Neural cell (in vitro differentiated cells): ENCODE results near the gene HDHD2. TPM values are rescaled to one million over a fixed set of nuclear protein-coding genes. Genes with fewer than 3 reads are reported as not detected.

Experiments used
- H2AFZ ChIP-seq: fragments of 200-600, 300-800 bp; sonication (generic), shearing (Covaris generic); 2 replicates; pipeline ENCODE4 v1.6.0; 2014; ENCODE audit warnings: low read depth, mild to moderate bottlenecking, antibody characterized with exemption, low read length, moderate library complexity
- H3F3A ChIP-seq: fragments of 200-600 bp; shearing (Covaris generic); 2 replicates; pipeline ENCODE4 v1.6.1; 2016; ENCODE audit warnings: mild to moderate bottlenecking, moderate library complexity, mixed read lengths, antibody characterized with exemption, low read length; ENCODE audit not compliant: insufficient read depth, poor library complexity, severe bottlenecking
- H3K27ac ChIP-seq: fragments of 200-600, 300-800 bp; sonication (generic), shearing (Covaris generic); 2 replicates; pipeline ENCODE4 v1.5.1; 2014; ENCODE audit warnings: mild to moderate bottlenecking, low read length, moderate library complexity
- H3K27me3 ChIP-seq: fragments of 300-800, 200-600 bp; sonication (generic), shearing (Covaris generic); 2 replicates; pipeline ENCODE4 v1.6.0; 2014; ENCODE audit warnings: mild to moderate bottlenecking, low read depth, low read length, moderate library complexity; ENCODE audit not compliant: insufficient read depth
- H3K36me3 ChIP-seq: fragments of 300-800, 200-600 bp; sonication (generic), shearing (Covaris generic); 2 replicates; pipeline ENCODE4 v1.5.1; 2014; ENCODE audit warnings: mild to moderate bottlenecking, antibody characterized with exemption, low read length, moderate library complexity; ENCODE audit not compliant: insufficient read depth
- H3K4me2 ChIP-seq: fragments of 300-800, 200-600 bp; sonication (generic), shearing (Covaris generic); 2 replicates; pipeline ENCODE4 v1.6.0; 2014; ENCODE audit warnings: mild to moderate bottlenecking, low read length
- H3K4me3 ChIP-seq: fragments of 300-800, 200-600 bp; sonication (generic), shearing (Covaris generic); 2 replicates; pipeline ENCODE4 v1.5.1; 2014; ENCODE audit warnings: mild to moderate bottlenecking, low read length, moderate library complexity
- H3K79me2 ChIP-seq: fragments of 200-600 bp; shearing (Covaris generic); replicated peaks from 2 replicates; pipeline ENCODE4 v1.6.0; 2014; ENCODE audit warnings: mild to moderate bottlenecking, low read length, moderate library complexity; ENCODE audit not compliant: insufficient read depth
- H3K9ac ChIP-seq: fragments of 300-800, 200-600 bp; sonication (generic), shearing (Covaris generic); 2 replicates; pipeline ENCODE4 v1.6.1; 2016; ENCODE audit warnings: mild to moderate bottlenecking, low read length, mixed read lengths
- H3K9me2 ChIP-seq: fragments of 200-600 bp; shearing (Covaris generic); 2 replicates; pipeline ENCODE4 v1.6.1; 2016; ENCODE audit warnings: mild to moderate bottlenecking, low read length, mixed read lengths; ENCODE audit not compliant: insufficient read depth
- H3K9me3 ChIP-seq: fragments of 200-600, 300-800 bp; sonication (generic), shearing (Covaris generic); 2 replicates; pipeline ENCODE4 v1.6.1; 2016; ENCODE audit warnings: mild to moderate bottlenecking, mixed run types, low read length, moderate library complexity, mixed read lengths
- H4K20me1 ChIP-seq: fragments of 200-600 bp; shearing (Covaris generic); 2 replicates; pipeline ENCODE4 v1.6.1; 2016; ENCODE audit warnings: mild to moderate bottlenecking, mixed run types; ENCODE audit not compliant: insufficient read depth
- EP300 ChIP-seq: fragments of 450-650 bp; conservative IDR thresholded peaks from 2 replicates; pipeline ENCODE4 v1.6.1; 2014; ENCODE audit warnings: antibody characterized with exemption, mild to moderate bottlenecking, moderate library complexity; ENCODE audit not compliant: poor library complexity, severe bottlenecking
- EZH2 ChIP-seq: fragments of 200-600, 300-800 bp; shearing (Covaris generic), sonication (generic); IDR thresholded peaks from 2 replicates; pipeline ENCODE4 v1.6.1; 2014; ENCODE audit warnings: antibody characterized with exemption, low read length, borderline replicate concordance, mild to moderate bottlenecking; ENCODE audit not compliant: insufficient read depth, poor library complexity, severe bottlenecking
- MXI1 ChIP-seq: fragments of 450-650 bp; conservative IDR thresholded peaks from 2 replicates; pipeline ENCODE4 v1.6.1; 2014; ENCODE audit warnings: antibody characterized with exemption, mild to moderate bottlenecking; ENCODE audit not compliant: poor library complexity, severe bottlenecking
- POLR2AphosphoS5 ChIP-seq: IDR thresholded peaks from 2 replicates; pipeline ENCODE4 v1.6.1; 2012
- RAD21 ChIP-seq: fragments of 450-650 bp; conservative IDR thresholded peaks from 2 replicates; pipeline ENCODE4 v1.6.1; 2014; ENCODE audit warnings: antibody characterized with exemption, mild to moderate bottlenecking, moderate library complexity
- SMC3 ChIP-seq: fragments of 450-650 bp; conservative IDR thresholded peaks from 2 replicates; pipeline ENCODE4 v1.6.1; 2014; ENCODE audit warnings: antibody characterized with exemption, mild to moderate bottlenecking, moderate library complexity; ENCODE audit not compliant: poor library complexity
- TAF1 ChIP-seq: IDR thresholded peaks from 2 replicates; pipeline ENCODE4 v1.6.1; 2012; ENCODE audit warnings: low read depth
- polyA plus RNA-seq: library from polyadenylated mRNA; depleted of rRNA; stranded (reverse); fragments of >200 nt; gene quantifications from 2 replicates; pipeline ENCODE4 v1.2.3, GENCODE V29; 2014
- TF ChIP-seq, protein P1 (sequence below): fragments of 450-650 bp; IDR thresholded peaks from 2 replicates; pipeline ENCODE4 v1.5.1; 2014; ENCODE audit warnings: antibody characterized with exemption, mild to moderate bottlenecking, moderate library complexity; ENCODE audit not compliant: poor library complexity, severe bottlenecking
- TF ChIP-seq, protein P2 (sequence below): IDR thresholded peaks from 2 replicates; pipeline ENCODE4 v1.6.1; 2012; ENCODE audit warnings: borderline replicate concordance

HDHD2 gene
- polyA plus RNA-seq, 1 donor from 2014 or later, result 61.3 TPM

GRCh38 chr18:47175283-47175897 lies 25.1 kb upstream of the HDHD2 start:
- H3K4me2 ChIP-seq, result peak overlapping the region; percentile 58
- no peaks in the 10 kb centered on the region for H3K27me3 ChIP-seq
- peak overlapping the region; percentile 99 for H3K4me3 ChIP-seq
- no peaks in the 10 kb centered on the region for H3K9me2 ChIP-seq
- no peaks in the 10 kb centered on the region for H3K36me3 ChIP-seq
- no peak overlapping the region for H2AFZ ChIP-seq
- TF ChIP-seq, protein P1, sequence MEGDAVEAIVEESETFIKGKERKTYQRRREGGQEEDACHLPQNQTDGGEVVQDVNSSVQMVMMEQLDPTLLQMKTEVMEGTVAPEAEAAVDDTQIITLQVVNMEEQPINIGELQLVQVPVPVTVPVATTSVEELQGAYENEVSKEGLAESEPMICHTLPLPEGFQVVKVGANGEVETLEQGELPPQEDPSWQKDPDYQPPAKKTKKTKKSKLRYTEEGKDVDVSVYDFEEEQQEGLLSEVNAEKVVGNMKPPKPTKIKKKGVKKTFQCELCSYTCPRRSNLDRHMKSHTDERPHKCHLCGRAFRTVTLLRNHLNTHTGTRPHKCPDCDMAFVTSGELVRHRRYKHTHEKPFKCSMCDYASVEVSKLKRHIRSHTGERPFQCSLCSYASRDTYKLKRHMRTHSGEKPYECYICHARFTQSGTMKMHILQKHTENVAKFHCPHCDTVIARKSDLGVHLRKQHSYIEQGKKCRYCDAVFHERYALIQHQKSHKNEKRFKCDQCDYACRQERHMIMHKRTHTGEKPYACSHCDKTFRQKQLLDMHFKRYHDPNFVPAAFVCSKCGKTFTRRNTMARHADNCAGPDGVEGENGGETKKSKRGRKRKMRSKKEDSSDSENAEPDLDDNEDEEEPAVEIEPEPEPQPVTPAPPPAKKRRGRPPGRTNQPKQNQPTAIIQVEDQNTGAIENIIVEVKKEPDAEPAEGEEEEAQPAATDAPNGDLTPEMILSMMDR, result no peak
- TF ChIP-seq TAF1, result no peak
- no peak for TF ChIP-seq POLR2AphosphoS5
- TF ChIP-seq EZH2, result no peak
- TF ChIP-seq MXI1, result no peak
- no peak for TF ChIP-seq EP300
- TF ChIP-seq SMC3, result no peak
- TF ChIP-seq, protein P2, sequence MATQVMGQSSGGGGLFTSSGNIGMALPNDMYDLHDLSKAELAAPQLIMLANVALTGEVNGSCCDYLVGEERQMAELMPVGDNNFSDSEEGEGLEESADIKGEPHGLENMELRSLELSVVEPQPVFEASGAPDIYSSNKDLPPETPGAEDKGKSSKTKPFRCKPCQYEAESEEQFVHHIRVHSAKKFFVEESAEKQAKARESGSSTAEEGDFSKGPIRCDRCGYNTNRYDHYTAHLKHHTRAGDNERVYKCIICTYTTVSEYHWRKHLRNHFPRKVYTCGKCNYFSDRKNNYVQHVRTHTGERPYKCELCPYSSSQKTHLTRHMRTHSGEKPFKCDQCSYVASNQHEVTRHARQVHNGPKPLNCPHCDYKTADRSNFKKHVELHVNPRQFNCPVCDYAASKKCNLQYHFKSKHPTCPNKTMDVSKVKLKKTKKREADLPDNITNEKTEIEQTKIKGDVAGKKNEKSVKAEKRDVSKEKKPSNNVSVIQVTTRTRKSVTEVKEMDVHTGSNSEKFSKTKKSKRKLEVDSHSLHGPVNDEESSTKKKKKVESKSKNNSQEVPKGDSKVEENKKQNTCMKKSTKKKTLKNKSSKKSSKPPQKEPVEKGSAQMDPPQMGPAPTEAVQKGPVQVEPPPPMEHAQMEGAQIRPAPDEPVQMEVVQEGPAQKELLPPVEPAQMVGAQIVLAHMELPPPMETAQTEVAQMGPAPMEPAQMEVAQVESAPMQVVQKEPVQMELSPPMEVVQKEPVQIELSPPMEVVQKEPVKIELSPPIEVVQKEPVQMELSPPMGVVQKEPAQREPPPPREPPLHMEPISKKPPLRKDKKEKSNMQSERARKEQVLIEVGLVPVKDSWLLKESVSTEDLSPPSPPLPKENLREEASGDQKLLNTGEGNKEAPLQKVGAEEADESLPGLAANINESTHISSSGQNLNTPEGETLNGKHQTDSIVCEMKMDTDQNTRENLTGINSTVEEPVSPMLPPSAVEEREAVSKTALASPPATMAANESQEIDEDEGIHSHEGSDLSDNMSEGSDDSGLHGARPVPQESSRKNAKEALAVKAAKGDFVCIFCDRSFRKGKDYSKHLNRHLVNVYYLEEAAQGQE, result no peak
- TF ChIP-seq RAD21, result no peak
- H3K9me3 ChIP-seq, result no peaks in the 10 kb centered on the region
- no peaks in the 10 kb centered on the region for H4K20me1 ChIP-seq
- H3F3A ChIP-seq, result no peaks in the 10 kb centered on the region
- H3K9ac ChIP-seq, result peak overlapping the region; percentile 85
- H3K79me2 ChIP-seq, result peaks cover 24% of the 10 kb centered on the region
- H3K27ac ChIP-seq, result peak overlapping the region; percentile 65

DNA sequence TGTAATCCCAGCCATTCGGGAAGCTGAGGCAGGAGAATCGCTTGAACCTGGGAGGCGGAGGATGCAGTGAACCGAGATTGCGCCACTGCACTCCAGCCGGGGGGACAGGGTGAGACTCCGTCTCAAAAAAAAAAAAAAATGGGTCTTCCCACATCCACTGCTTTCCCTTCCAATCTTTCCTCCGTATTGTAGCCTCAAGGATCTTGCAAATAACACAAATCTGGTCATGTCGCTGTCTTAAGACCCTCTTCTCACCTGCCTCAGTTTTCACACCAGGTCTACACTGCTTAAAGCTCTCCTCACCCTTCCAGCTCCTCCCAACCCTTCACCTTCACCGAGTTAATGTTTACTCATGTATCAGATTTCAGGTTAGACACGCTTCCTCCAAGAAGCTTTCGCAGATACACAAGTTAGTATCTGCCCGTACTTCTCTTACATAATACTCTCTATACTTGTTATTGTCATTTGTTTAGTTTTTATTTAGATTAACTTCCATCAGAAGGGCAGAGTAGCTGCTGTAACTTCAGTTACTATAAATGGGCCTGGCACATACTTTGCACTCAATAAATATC lies 24.3 kb upstream of the HDHD2 start:
- Histone ChIP-seq H3K4me2 (peak overlapping the region; percentile 58), H2AFZ (no peak overlapping the region), H4K20me1 (no peaks in the 10 kb centered on the region), H3K9me2 (no peaks in the 10 kb centered on the region), H3K9ac (no peak overlapping the region), H3K27me3 (no peaks in the 10 kb centered on the region), H3K36me3 (no peaks in the 10 kb centered on the region), H3F3A (no peaks in the 10 kb centered on the region), H3K4me3 (peak overlapping the region; percentile 99), H3K27ac (no peak overlapping the region), H3K9me3 (no peaks in the 10 kb centered on the region), H3K79me2 (peaks cover 24% of the 10 kb centered on the region)
- no peak for TF ChIP-seq TAF1

DNA sequence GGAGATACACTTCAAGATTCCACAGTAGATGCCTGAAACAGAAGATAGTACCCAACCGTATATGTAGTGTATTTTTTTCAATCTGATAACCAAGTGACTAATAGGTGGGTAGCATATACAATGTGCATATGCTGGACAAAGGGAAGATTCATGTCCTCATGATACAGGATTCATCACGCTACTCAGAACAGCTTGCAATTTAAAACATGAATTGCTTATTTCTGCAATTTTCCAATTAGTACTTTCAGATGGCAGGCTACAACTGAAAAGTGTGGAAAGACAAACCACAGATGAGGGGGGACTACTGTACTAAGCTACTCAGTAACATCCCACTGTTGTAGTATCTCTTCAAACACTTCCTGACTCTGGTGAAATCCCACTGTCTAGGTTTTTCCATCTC lies 22.2 kb upstream of the HDHD2 start:
- Histone ChIP-seq H4K20me1 (no peaks in the 10 kb centered on the region), H3K9me3 (no peaks in the 10 kb centered on the region), H3K27ac (no peak overlapping the region), H3F3A (no peaks in the 10 kb centered on the region), H3K27me3 (no peaks in the 10 kb centered on the region), H2AFZ (no peak overlapping the region), H3K9ac (no peak overlapping the region), H3K79me2 (peaks cover 30% of the 10 kb centered on the region), H3K9me2 (no peaks in the 10 kb centered on the region), H3K4me2 (no peak overlapping the region), H3K4me3 (no peak overlapping the region), H3K36me3 (no peaks in the 10 kb centered on the region)
- TF ChIP-seq RAD21 (no peak), POLR2AphosphoS5 (no peak), TAF1 (no peak), EZH2 (no peak), MXI1 (no peak), SMC3 (no peak), EP300 (no peak)
- TF ChIP-seq, protein P1, result no peak
- TF ChIP-seq, protein P2, result no peak
